RWPE1 (cell line): Measurements from ENCODE around the gene E2F3.

ENCODE experiments used
- CTCF ChIA-PET: fragments of 350-600 bp; sonication (Branson Sonifier 250); formaldehyde crosslinking; extraction: SDS; loops from one replicate; lab custom pipeline; 2021; lab: Yijun Ruan, JAX
- POLR2A ChIA-PET: fragments of 400-600 bp; formaldehyde crosslinking; extraction: SDS; loops from one replicate; lab custom pipeline; 2020; ENCODE audit warnings: antibody characterized with exemption; ENCODE audit not compliant: low non-redundant PET; lab: Yijun Ruan, JAX
- DNase-seq: peaks from one replicate; pipeline ENCODE4 v3.0.0; 2012; ENCODE audit warnings: low spot score
- H3K27ac ChIP-seq: fragments of 450-650 bp; 2 replicates; pipeline ENCODE4 v1.5.1; 2017
- TF ChIP-seq, protein P1 (sequence below): fragments of 450-650 bp; conservative IDR thresholded peaks from 2 replicates; pipeline ENCODE4 v1.5.1; 2017; ENCODE audit warnings: low read depth, mild to moderate bottlenecking

E2F3 gene

DNA sequence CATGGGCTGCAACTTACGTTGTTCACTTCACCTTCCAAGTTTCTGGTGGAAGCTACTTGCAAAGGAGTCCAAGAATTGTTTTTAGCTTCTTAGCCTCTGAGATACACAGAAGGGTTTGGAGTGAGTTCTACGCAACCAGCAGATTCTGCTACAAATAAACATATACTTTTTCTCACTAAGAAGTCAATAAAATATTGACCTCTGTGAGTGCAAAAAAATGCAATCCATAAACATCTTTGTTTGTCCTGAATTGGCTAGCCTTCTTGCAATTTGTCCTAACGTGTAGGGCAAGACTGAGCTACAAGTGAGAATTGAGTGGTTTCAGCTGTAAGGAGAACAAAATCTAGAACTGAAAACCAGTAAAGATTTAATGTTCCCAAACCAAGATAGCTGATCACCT is 26.2 kb upstream of the E2F3 start:
- CTCF ChIA-PET = no interaction called here
- POLR2A ChIA-PET = no interaction called here
- DNase-seq = no peak
- no peak overlapping the region for H3K27ac ChIP-seq
- TF ChIP-seq, protein P1, sequence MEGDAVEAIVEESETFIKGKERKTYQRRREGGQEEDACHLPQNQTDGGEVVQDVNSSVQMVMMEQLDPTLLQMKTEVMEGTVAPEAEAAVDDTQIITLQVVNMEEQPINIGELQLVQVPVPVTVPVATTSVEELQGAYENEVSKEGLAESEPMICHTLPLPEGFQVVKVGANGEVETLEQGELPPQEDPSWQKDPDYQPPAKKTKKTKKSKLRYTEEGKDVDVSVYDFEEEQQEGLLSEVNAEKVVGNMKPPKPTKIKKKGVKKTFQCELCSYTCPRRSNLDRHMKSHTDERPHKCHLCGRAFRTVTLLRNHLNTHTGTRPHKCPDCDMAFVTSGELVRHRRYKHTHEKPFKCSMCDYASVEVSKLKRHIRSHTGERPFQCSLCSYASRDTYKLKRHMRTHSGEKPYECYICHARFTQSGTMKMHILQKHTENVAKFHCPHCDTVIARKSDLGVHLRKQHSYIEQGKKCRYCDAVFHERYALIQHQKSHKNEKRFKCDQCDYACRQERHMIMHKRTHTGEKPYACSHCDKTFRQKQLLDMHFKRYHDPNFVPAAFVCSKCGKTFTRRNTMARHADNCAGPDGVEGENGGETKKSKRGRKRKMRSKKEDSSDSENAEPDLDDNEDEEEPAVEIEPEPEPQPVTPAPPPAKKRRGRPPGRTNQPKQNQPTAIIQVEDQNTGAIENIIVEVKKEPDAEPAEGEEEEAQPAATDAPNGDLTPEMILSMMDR = no peak

DNA sequence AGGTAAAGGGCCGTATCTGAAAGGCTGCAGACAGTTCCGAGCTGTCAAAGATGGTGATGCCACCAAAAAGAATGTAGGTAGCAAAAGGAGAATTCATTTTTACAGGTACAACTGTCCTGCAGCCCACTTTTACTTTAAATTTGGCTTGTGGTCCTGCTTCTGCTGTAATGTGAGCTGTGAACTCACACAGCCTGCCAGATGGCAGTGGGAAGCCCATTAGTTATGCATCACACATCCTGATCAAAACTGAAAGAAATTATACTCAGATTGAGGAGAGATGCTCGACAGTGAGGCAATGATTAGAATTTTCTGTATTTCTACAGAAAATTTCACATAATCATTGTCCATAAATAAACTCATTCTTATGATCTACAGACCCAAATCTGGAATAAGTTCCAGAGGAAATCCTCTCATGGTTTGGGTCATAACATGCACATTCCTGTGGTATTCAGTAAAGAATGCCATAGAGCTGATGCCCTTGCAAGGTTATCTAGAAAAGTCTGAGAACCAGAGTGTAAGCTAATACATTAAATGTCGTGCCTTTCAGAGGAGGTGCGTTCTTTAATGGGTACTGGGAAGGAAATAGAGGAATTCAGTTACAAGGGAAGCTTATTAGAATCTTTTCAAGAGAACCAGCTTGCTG is 23.9 kb upstream of the E2F3 start:
- H3K27ac ChIP-seq = no peak overlapping the region
- ChIA-PET POLR2A (no interaction called here), CTCF (interaction anchor here (0.7 kb wide), 1 partner anchor 120 kb away, joined by 3 read pairs; no protein-coding TSS in a partner anchor)
- DNase-seq = no peak
- TF ChIP-seq, protein P1 = no peak

DNA sequence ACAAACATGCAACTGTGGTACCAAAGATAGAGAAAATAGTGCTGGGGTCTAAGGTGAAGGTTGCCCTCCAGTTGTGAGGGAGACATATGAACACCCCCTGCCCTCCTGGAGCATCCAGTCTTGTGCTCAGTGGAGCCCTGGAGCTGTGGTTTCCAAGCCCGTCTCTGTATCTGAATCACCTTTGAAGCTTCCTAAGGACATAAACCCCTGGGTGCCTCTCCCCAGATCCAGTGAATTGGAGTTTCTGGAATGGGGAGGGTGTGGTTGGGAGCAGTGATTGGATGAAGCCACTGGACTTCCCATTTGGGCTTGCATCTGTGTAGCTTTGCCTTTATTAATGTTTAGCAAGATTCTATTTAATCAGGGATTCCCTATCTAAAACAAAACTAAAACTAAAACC is 22.4 kb upstream of the E2F3 start:
- TF ChIP-seq, protein P1 = no peak
- CTCF ChIA-PET = no interaction called here
- no peak overlapping the region for H3K27ac ChIP-seq
- no peak for DNase-seq
- POLR2A ChIA-PET = no interaction called here

DNA sequence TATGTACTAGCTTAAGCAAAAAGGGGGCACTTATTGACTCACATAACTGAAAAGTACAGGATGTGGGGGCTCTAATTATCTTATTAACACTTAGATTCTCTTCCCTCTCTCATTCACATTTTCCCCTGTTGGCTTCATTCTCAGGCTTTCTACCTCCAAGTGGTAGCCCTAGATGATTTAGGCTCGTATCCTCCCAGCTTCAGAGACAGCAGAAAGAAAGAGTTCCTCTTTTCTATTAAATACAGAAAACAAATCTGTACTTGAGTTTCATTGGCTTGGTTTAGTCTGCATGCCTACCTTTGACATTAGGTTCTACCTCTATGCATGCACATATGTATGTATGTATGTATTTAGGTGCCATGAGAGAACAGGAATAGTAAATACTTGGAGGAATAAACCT is 15.5 kb upstream of the E2F3 start:
- CTCF ChIA-PET = interaction anchor here (0.6 kb wide), 1 partner anchor 47 kb away, joined by 3 read pairs; no protein-coding TSS in a partner anchor
- POLR2A ChIA-PET = no interaction called here
- TF ChIP-seq, protein P1 = no peak
- DNase-seq = no peak
- no peak overlapping the region for H3K27ac ChIP-seq

DNA sequence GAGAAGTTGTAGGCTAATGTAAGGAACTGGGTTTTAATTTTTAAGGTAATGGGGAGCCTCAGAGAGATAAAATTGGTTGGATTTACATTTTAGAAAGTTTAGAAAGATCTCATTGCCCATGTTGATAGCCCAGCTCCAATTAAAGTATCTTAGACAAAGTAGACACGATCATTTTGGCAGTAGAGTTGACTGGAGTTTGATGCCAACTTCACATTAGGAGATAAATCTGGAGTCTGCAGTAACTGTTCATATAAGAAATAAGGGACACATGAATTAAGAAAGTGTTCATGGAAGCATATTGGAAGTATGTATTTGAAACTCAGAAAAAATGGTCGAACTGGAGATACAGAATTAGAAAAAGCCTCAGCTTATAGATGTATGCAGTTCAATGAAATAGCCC is 12.6 kb upstream of the E2F3 start:
- POLR2A ChIA-PET = no interaction called here
- H3K27ac ChIP-seq = no peak overlapping the region
- no peak for DNase-seq
- CTCF ChIA-PET = no interaction called here
- TF ChIP-seq, protein P1 = no peak

DNA sequence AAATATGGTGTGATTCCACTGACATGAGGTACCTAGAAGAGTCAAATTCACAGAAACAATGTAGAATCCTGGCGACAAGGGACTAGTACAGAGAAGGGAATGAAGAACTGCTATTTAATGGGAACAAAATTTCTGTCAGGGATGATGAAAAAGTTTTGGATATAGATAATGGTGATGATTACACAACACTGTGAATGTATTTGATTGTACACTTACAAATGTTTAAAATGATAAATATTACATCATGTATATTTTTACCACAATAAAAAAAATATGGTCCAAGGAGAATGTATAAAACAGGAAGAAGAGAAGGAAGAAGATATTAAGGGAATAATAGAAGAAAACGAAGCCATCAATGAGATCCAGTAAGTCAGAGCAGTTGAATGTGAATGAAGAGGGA is 8.4 kb upstream of the E2F3 start:
- DNase-seq = no peak
- ChIA-PET POLR2A (interaction anchor here (0.6 kb wide), 1 partner anchor 8 kb away, joined by 3 read pairs; no protein-coding TSS in a partner anchor), CTCF (no interaction called here)
- no peak overlapping the region for H3K27ac ChIP-seq
- TF ChIP-seq, protein P1 = no peak
